ENCODE results near the gene UNC50.

- TF ChIP-seq CTCF (conservative IDR thresholded peaks at IDR 0.05 in 1 of 2, IDR thresholded peaks at IDR 0.05 in 1 of 2; ENCODE audit: extremely low read depth in 1 of 2, insufficient read depth in 1 of 2, low read depth in 1 of 2, low read length in 2 of 2) = no peak
- TF ChIP-seq EZH2 (IDR thresholded peaks at IDR 0.05; ENCODE audit: borderline replicate concordance, low read length) = no peak
Measured at GRCh38 chr2:98583276-98583675, 25.1 kb upstream of the UNC50 start.

Data from mammary epithelial cell (primary cell).